B cell (primary cell): ENCODE results near the gene CTNNA2. TPM values are rescaled to one million over a fixed set of nuclear protein-coding genes. Genes with fewer than 3 reads are reported as not detected.

Experiments
- ATAC-seq: fragments of 200-7000 bp; cut with Tn5 transposase; one replicate; pipeline ENCODE4 v1.10.0; 2021; ENCODE audit warnings: low read depth, mild to moderate bottlenecking, moderate number of reproducible peaks, moderate library complexity
- CTCF ChIA-PET: fragments of 350-600 bp; sonication (Branson Sonifier 250); formaldehyde crosslinking; loops from one replicate; lab custom pipeline; 2021; ENCODE audit warnings: antibody characterized with exemption, inconsistent platforms; lab: Charles Lee
- POLR2A ChIA-PET: fragments of 350-600 bp; sonication (Branson Sonifier 250); formaldehyde crosslinking; loops from one replicate; lab custom pipeline; 2021; ENCODE audit warnings: antibody characterized with exemption; lab: Charles Lee
- DNase-seq: peaks from one replicate; pipeline ENCODE4 v3.0.0; 2013
- H2AFZ ChIP-seq: 2 replicates; pipeline ENCODE4 v1.6.1; 2012; ENCODE audit warnings: mild to moderate bottlenecking, low read depth, low read length; ENCODE audit not compliant: insufficient read depth, poor library complexity, severe bottlenecking
- H3K27ac ChIP-seq, 2 donors: 1 replicate in 1 of 2; 2 replicates in 1 of 2; pipeline ENCODE4 v1.5.1; 2012 to 2013; ENCODE audit warnings: low read length in 2 of 2, mild to moderate bottlenecking in 2 of 2, moderate library complexity in 1 of 2
- H3K27me3 ChIP-seq, 4 experiments: fragments of 200-600 bp in 1 of 4; sonication (generic) in 1 of 4; replicated peaks in 1 of 4; 1 replicate in 2 of 4; 2 replicates in 2 of 4; pipeline versions ENCODE4 v1.6.1 to v1.7.0; 2013 to 2016; ENCODE audit warnings: low read length in 3 of 4, mild to moderate bottlenecking in 2 of 4, mixed read lengths in 1 of 4, moderate library complexity in 1 of 4; ENCODE audit not compliant: insufficient read depth in 4 of 4, control insufficient read depth in 3 of 4; ENCODE audit errors: control extremely low read depth in 1 of 4
- H3K36me3 ChIP-seq, 2 experiments: replicated peaks in 1 of 2; 1 replicate in 1 of 2; 2 replicates in 1 of 2; pipeline versions ENCODE4 v1.6.1 to v1.7.1; 2013; ENCODE audit warnings: low read length in 1 of 2; ENCODE audit not compliant: insufficient read depth in 2 of 2, control insufficient read depth in 1 of 2; ENCODE audit errors: control extremely low read depth in 1 of 2, extremely low read depth in 1 of 2
- H3K4me1 ChIP-seq, 2 donors: fragments of 200-600 bp in 1 of 2; sonication (generic) in 1 of 2; 1 replicate in 1 of 2; 2 replicates in 1 of 2; pipeline versions ENCODE4 v1.5.1 to v1.6.1; 2013 to 2017; ENCODE audit warnings: low read length in 2 of 2; ENCODE audit not compliant: control insufficient read depth in 2 of 2, insufficient read depth in 2 of 2
- H3K4me2 ChIP-seq: replicated peaks from 2 replicates; pipeline ENCODE3; 2012; ENCODE audit warnings: mild to moderate bottlenecking, low read depth, low read length; ENCODE audit not compliant: poor library complexity, severe bottlenecking
- H3K4me3 ChIP-seq, 5 experiments: fragments of 200-600 bp in 1 of 5; sonication (generic) in 1 of 5; 1 replicate in 3 of 5; 2 replicates in 2 of 5; pipeline versions ENCODE4 v1.5.1 to v1.7.0; 2011 to 2016; ENCODE audit warnings: low read length in 4 of 5, mild to moderate bottlenecking in 4 of 5, low read depth in 2 of 5, control low read depth in 1 of 5, moderate library complexity in 1 of 5; ENCODE audit not compliant: insufficient read depth in 1 of 5; ENCODE audit errors: control extremely low read depth in 1 of 5, extremely low read depth in 1 of 5
- H3K79me2 ChIP-seq: fragments of 200-600 bp; sonication (generic); one replicate; pipeline ENCODE4 v1.6.0; 2016; ENCODE audit warnings: low read length; ENCODE audit not compliant: control insufficient read depth, insufficient read depth
- H3K9ac ChIP-seq: fragments of 200-600 bp; sonication (generic); 2 replicates; pipeline ENCODE4 v1.6.1; 2017; ENCODE audit warnings: mild to moderate bottlenecking, low read length, moderate library complexity
- H3K9me3 ChIP-seq, 3 donors: one replicate each; pipeline versions ENCODE4 v1.6.1 to v1.7.1; 2013; ENCODE audit warnings: low read length in 2 of 3; ENCODE audit not compliant: control insufficient read depth in 2 of 3, insufficient read depth in 1 of 3; ENCODE audit errors: control extremely low read depth in 1 of 3
- H4K20me1 ChIP-seq: 2 replicates; pipeline ENCODE4 v1.6.0; 2012; ENCODE audit warnings: mild to moderate bottlenecking, low read length; ENCODE audit not compliant: insufficient read depth, control insufficient read depth, poor library complexity, severe bottlenecking
- H3K27ac Mint-ChIP-seq: one replicate; pipeline ENCODE4 v1.8.0; 2021; ENCODE audit warnings: mixed read lengths
- H3K27me3 Mint-ChIP-seq: one replicate; pipeline ENCODE4 v1.8.0; 2021; ENCODE audit warnings: mixed read lengths
- H3K4me1 Mint-ChIP-seq: one replicate; pipeline ENCODE4 v1.8.0; 2021; ENCODE audit warnings: mixed read lengths
- H3K4me3 Mint-ChIP-seq: one replicate; pipeline ENCODE4 v1.8.0; 2021; ENCODE audit warnings: mixed read lengths
- H3K9me3 Mint-ChIP-seq: one replicate; pipeline ENCODE4 v1.8.0; 2022; ENCODE audit warnings: mixed read lengths; ENCODE audit not compliant: insufficient read depth
- CTCF ChIP-seq: fragments of 200-600 bp; IDR thresholded peaks from one replicate; pipeline ENCODE4 v1.8.0; 2022; ENCODE audit warnings: antibody characterized with exemption, mild to moderate bottlenecking
- EZH2 ChIP-seq: IDR thresholded peaks from 2 replicates; pipeline ENCODE4 v1.6.1; 2012; ENCODE audit warnings: borderline replicate concordance, low read depth, mild to moderate bottlenecking, moderate library complexity, low read length; ENCODE audit not compliant: insufficient read depth, poor library complexity, severe bottlenecking
- WGBS: methylation state at CpG from one replicate; pipeline ENCODE4 v1.1.5; 2013; ENCODE audit warnings: missing lambda C conversion rate; ENCODE audit not compliant: insufficient coverage; 5-methylcytosine and 5-hydroxymethylcytosine counted together
- intact Hi-C: fragments of 100-400 bp; cut with micrococcal nuclease; formaldehyde crosslinking; loops from one replicate; pipeline ENCODE4 v1.10.0; 2022
- polyA plus RNA-seq: library from polyadenylated mRNA; depleted of rRNA; stranded (reverse); fragments of >200 nt; gene quantifications from 2 replicates; pipeline ENCODE4 v1.2.3, GENCODE V29; 2012
- total RNA-seq, 2 donors: library from RNA; stranded (reverse); fragments of 120-200 nt in 1 of 2; gene quantifications; 1 replicate in 1 of 2; 2 replicates in 1 of 2; pipeline versions ENCODE4 v1.2.3 to v1.2.4, GENCODE V29; 2013 to 2022

CTNNA2 gene
- total and polyA plus RNA-seq, 2 donors (not counting 1 experiment from before 2014, with no cell fraction given) = not detected

GRCh38 chr2:80461505-80462197, 948.8 kb downstream of the CTNNA2 start:
- no peaks in the 10 kb centered on the region for H3K4me1 ChIP-seq
- POLR2A ChIA-PET = no interaction called here
- H3K36me3 ChIP-seq = no peaks in the 10 kb centered on the region
- H3K27ac Mint-ChIP-seq = no peak overlapping the region
- H3K4me2 ChIP-seq = no peak overlapping the region
- H4K20me1 ChIP-seq = no peaks in the 10 kb centered on the region
- intact Hi-C loops = no loop called here
- H3K9me3 Mint-ChIP-seq = peaks cover 10% of the 10 kb centered on the region
- H3K27me3 Mint-ChIP-seq = no peaks in the 10 kb centered on the region
- DNase-seq (no peak), ATAC-seq (no peak)
- no peaks in the 10 kb centered on the region for H3K4me1 Mint-ChIP-seq
- H3K4me3 ChIP-seq = no peak overlapping the region
- H3K9me3 ChIP-seq = no peaks in the 10 kb centered on the region
- no peak for TF ChIP-seq EZH2
- TF ChIP-seq CTCF = no peak
- H3K27me3 ChIP-seq = no peaks in the 10 kb centered on the region
- no peak overlapping the region for H3K27ac ChIP-seq
- no peaks in the 10 kb centered on the region for H3K79me2 ChIP-seq
- H3K9ac ChIP-seq = no peak overlapping the region
- CTCF ChIA-PET = interaction anchor here (1.0 kb wide), 1 partner anchor 21 kb away, joined by 3 read pairs; no protein-coding TSS in a partner anchor
- WGBS = 100% methylated on average over 1 of the region's 3 CpGs
- H3K4me3 Mint-ChIP-seq = no peak overlapping the region
- no peak overlapping the region for H2AFZ ChIP-seq

- no peak overlapping the region for H3K9ac ChIP-seq
- ATAC-seq (no peak), DNase-seq (no peak)
- H3K27ac ChIP-seq = no peak overlapping the region
- TF ChIP-seq CTCF = no peak
- H3K9me3 ChIP-seq = no peaks in the 10 kb centered on the region
- Mint-ChIP-seq H3K9me3 (peaks cover 10% of the 10 kb centered on the region), H3K4me1 (no peaks in the 10 kb centered on the region), H3K4me3 (no peak overlapping the region), H3K27ac (no peak overlapping the region), H3K27me3 (no peaks in the 10 kb centered on the region)
- intact Hi-C loops = no loop called here
- 76% methylated on average over 8 of the region's 8 CpGs for WGBS
- H3K4me2 ChIP-seq = no peak overlapping the region
- no peaks in the 10 kb centered on the region for H3K79me2 ChIP-seq
- ChIA-PET POLR2A (no interaction called here), CTCF (interaction anchor here (1.0 kb wide), 1 partner anchor 20 kb away, joined by 3 read pairs; no protein-coding TSS in a partner anchor)
- no peaks in the 10 kb centered on the region for H3K27me3 ChIP-seq
- no peaks in the 10 kb centered on the region for H3K4me1 ChIP-seq
- H3K4me3 ChIP-seq = no peak overlapping the region
- no peaks in the 10 kb centered on the region for H3K36me3 ChIP-seq
- H4K20me1 ChIP-seq = no peaks in the 10 kb centered on the region
- no peak overlapping the region for H2AFZ ChIP-seq
Measured at GRCh38 chr2:80462654-80463053, 949.8 kb downstream of the CTNNA2 start.
